Measurements from ENCODE around the gene AGAP3. TPM values are rescaled to one million over a fixed set of nuclear protein-coding genes. Genes with fewer than 3 reads are reported as not detected.

AGAP3 gene
- total RNA-seq, 1 experiment from 2014 or later, result 126 TPM

GRCh38 chr7:151060416-151061212 is 25.7 kb upstream of the AGAP3 start:
- Histone ChIP-seq H3K9ac (ENCODE audit: low read length) (peak overlapping the region; percentile 91), H4K20me1 (ENCODE audit: insufficient read depth) (no peaks in the 10 kb centered on the region), H3K27me3 (ENCODE audit: insufficient read depth, low read length) (no peaks in the 10 kb centered on the region), H3K9me2 (ENCODE audit: insufficient read depth) (no peaks in the 10 kb centered on the region), H3K4me3 (replicated peaks in 1 of 2; ENCODE audit: low read depth in 1 of 2, low read length in 2 of 2) (peak overlapping the region; percentile 81 to 90), H3K36me3 (ENCODE audit: control insufficient read depth in 1 of 2, insufficient read depth in 2 of 2, low read length in 2 of 2) (peaks cover 7 to 17% of the 10 kb centered on the region in 2 experiments), H2AFZ (ENCODE audit: low read depth, low read length, poor library complexity, severe bottlenecking) (no peak overlapping the region), H3K27ac (ENCODE audit: low read depth, low read length) (peak overlapping the region; percentile 87), H3K4me2 (ENCODE audit: low read length) (peak overlapping the region; percentile 95), H3K9me3 (ENCODE audit: control insufficient read depth in 1 of 2, insufficient read depth in 1 of 2, low read depth in 1 of 2, low read length in 2 of 2) (no peaks in the 10 kb centered on the region), H3K79me2 (ENCODE audit: insufficient read depth, low read length) (peaks cover 56% of the 10 kb centered on the region), H3K4me1 (ENCODE audit: control insufficient read depth in 1 of 2, insufficient read depth in 2 of 2, low read length in 2 of 2) (peaks cover 28 to 52% of the 10 kb centered on the region in 2 experiments)
- CTCF ChIA-PET, result interaction anchor here (0.6 to 1.0 kb wide), 5 partner anchors 20 to 162 kb away, joined by 3 to 4 read pairs (median 3); partner anchors contain the start of gene FASTK
- ATAC-seq (peak; percentile 34), DNase-seq (ENCODE audit: low read depth, low spot score) (no peak)
- TF ChIP-seq POLR2A (IDR thresholded peaks at IDR 0.05; ENCODE audit: borderline replicate concordance, extremely low read depth, insufficient read depth, insufficient read length) (no peak), ZFX (IDR thresholded peaks at IDR 0.05) (no peak), FOSL1 (IDR thresholded peaks at IDR 0.05; ENCODE audit: low read depth) (no peak), SIN3A (IDR thresholded peaks at IDR 0.05; ENCODE audit: low read depth) (no peak), ELF1 (IDR thresholded peaks at IDR 0.05; ENCODE audit: borderline replicate concordance, low read depth) (no peak), CEBPB (IDR thresholded peaks at IDR 0.05; ENCODE audit: low read depth) (no peak), MAX (IDR thresholded peaks at IDR 0.05) (no peak), CBX3 (IDR thresholded peaks at IDR 0.05; ENCODE audit: low read depth) (no peak), CTCF (IDR thresholded peaks at IDR 0.05 in 2 of 3, conservative IDR thresholded peaks at IDR 0.05 in 1 of 3; ENCODE audit: borderline replicate concordance in 1 of 3, insufficient read depth in 1 of 3, low read depth in 2 of 3, low read length in 2 of 3) (peak in 2 of 3 experiments; percentile 22 to 31; a peak in 4 of 6 replicates), POLR2AphosphoS5 (IDR thresholded peaks at IDR 0.05; ENCODE audit: low read depth, low read length) (peak; percentile 50)
- RAD21 ChIA-PET (ENCODE audit: low non-redundant PET in 1 of 2, low total read pairs in 2 of 2, uncharacterized antibody in 2 of 2, unreplicated experiment in 2 of 2), result interaction anchor here (0.7 to 1.3 kb wide), 4 partner anchors 16 to 51 kb away, joined by 3 read pairs; no protein-coding TSS in a partner anchor
- intact Hi-C loops (cut with micrococcal nuclease), result no loop called here
- BruUV-seq (replicated peaks), result TSS peak; percentile 9
- POLR2A ChIA-PET, result interaction anchor here (0.6 to 1.5 kb wide), 8 partner anchors 16 to 55 kb away, joined by 3 to 13 read pairs (median 4); partner anchors contain the start of genes ABCB8, FASTK and TMUB1
